Measurements from ENCODE around the gene PSD4.
A peak's percentile ranks its signal among the peaks of the same experiment; 100 is the strongest.

PSD4 gene

DNA sequence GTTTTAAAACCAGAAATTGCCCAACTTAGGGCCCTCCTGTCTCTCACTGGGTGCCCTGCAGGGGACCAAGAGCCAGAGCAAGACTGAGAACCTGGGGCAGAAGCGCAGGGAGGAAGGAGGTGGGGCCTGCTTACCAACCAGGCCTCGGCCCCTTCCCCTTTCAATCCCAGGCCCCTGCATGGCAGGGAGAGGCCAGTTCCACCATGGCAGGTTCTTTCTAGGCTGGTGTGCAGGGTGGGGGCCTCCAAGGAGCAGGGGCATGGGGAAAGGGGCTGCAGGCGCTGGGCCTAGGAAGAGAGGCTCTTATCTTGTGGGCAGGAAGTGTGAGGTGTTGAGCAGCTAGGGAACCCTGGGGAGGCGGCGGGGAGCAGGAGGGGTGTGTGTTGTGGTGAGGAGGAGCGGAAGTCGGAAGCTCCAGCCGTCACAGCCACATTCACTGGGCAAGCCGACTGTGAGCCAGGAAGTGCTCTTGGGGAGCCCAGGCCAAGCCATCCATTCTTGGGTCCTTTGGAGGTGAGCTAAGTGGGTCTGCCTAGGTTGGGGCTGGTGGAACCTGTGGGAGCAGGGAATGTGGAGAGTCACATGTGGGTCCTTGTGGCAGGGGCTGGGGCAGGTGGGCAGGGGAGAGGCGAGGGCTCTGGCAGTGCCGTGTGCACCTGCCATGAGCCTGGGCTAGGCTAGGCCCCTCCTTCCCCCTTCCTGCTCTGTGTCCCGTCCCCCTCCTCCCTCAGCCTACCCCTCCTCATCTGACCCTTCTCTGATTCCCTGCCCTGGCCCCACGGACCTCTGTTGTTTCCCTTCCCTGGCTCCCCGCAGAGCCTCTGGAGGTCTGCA is at the start of gene PSD4:
PSD4 (plus strand) TSS at position 430 of the 834 bp plus-strand sequence. CDS start 8,486 bp downstream, outside the sequence.
- peak; percentile 75 to 76 for DNase-seq (ENCODE audit: low read depth in 2 of 2)

DNA sequence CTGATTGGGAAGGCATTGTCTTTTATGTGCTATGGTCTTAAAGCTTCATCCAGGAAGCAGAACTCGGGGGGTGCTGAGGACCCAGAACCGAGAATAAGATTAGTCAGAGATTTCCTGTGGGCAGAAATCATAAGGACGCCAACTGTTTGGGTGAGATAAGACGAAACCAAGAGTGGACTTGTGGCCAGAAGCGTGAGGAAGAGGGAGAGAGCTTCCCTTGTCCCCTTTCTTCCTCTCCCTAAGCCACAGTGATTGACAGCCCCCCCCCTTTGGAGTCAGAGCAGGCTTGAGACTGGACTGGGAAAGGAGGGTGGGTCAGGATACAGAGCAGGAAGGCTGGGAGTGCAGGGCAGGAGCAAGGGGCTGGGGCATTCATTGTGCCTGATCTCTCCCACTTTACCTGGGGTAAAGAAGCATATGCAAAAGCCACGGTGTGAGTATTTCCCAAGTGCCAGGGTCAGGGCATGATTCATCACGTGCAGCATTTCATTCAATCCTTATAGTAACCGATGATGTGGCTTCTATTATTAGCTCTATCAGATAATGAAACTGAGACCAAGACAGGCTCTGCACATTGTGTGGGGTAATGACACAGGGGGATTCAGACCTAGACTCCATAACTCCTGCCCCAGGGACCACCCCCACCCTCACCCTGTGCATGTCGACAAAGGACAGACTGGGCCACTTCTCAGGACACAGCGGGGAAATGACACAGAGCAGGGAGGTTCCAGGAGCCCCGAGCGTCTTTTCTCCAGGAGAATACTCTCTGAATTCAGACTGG is 49.4 kb upstream of the PSD4 start:
- no peak for DNase-seq (ENCODE audit: low read depth in 2 of 2)

DNA sequence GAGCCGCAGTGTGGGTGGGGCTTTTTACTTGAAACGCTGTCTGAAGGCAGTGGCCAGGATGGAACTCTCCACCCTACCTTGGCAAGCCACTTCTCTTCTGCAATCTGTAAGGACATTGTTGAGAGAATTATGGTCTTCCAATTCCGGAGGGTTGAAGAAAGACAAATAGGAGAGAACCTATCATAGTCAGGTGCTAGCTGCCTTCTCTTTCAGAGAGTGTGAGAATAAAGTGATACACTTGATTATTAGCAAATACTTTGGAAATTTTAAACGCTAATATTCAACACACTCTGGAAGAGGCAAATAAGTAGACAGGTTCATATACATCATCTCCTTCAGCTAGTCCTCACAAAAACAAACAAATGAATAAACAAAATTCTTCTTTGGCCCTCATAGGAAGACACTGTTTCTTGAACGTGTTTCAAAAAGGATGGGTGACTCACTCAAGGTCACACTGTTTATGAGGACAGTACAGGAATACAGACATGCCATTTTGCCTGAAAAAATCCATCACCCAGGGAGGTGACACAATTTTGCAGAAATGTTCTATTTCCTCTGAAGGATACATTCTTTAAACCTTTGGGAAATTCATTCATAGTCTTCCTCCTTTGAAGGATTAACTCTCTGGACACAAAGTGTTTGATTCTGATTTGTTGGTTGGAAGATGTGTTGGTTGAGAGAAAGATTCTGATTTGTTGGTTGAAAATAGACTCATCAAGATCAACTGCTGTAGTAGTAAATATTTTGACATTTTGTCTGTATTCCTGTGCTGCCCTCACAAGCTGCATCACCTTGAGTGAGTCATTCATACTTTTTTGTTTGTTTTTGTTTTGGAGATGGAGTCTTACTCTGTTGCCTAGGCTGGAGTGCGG is 48.6 kb upstream of the PSD4 start:
- no peak for DNase-seq (ENCODE audit: low read depth in 2 of 2)

DNA sequence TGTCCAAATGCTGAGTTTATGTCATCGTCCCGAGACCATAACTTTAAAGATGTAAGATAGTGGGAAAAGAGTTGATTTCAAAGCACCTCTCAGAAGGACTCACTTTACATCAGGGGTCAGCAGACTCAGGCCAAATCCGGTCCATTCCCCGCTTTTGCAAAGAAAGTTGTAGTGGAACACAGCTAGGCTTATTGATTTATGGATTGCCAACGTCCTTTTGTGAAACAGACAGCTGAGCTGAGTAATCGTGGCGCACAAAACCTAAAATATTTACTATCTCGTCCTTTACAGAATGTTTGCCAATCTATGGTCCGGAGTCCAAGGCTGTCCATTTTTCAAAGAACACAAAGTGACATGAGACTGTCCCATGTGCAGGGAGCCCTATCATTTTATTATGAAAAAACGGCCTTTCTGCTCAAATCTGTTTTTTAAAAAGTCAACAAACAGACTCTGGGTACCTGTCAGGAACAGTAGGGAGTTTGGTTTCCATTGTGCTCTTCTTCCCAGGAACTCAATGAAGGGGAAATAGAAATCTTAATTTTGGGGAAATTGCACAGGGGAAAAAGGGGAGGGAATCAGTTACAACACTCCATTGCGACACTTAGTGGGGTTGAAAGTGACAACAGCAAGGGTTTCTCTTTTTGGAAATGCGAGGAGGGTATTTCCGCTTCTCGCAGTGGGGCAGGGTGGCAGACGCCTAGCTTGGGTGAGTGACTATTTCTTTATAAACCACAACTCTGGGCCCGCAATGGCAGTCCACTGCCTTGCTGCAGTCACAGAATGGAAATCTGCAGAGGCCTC is 46.7 kb upstream of the PSD4 start, which contains the start of gene IL1RN:
IL1RN (plus strand) TSS at position 754 of the 801 bp plus-strand sequence; CDS start at position 781, 27 bp downstream.
- no peak for DNase-seq (ENCODE audit: low read depth in 2 of 2)

DNA sequence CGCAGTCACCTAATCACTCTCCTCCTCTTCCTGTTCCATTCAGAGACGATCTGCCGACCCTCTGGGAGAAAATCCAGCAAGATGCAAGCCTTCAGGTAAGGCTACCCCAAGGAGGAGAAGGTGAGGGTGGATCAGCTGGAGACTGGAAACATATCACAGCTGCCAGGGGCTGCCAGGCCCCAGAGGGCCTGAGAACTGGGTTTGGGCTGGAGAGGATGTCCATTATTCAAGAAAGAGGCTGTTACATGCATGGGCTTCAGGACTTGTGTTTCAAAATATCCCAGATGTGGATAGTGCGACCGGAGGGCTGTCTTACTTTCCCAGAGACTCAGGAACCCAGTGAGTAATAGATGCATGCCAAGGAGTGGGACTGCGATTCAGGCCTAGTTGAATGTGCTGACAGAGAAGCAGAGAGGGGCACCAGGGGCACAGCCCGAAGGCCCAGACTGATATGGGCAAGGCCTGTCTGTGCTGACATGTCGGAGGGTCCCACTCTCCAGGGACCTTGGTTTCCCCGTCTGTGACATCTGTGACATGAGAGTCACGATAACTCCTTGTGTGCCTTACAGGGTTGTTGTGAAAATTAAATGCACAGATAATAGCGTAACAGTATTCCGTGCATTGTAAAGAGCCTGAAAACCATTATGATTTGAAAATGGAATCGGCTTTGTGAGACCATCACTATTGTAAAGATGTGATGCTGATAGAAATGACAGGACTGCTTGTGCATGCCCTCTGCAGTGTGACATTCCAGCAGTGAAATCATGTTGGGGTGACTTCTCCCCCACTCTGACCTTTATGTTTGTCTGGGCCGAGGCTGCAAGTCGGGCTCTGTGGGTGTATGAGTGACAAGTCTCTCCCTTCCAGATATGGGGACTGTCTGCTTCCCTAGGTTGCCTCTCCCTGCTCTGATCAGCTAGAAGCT is 45.9 kb upstream of the PSD4 start:
- no peak for DNase-seq (ENCODE audit: low read depth in 2 of 2)

DNA sequence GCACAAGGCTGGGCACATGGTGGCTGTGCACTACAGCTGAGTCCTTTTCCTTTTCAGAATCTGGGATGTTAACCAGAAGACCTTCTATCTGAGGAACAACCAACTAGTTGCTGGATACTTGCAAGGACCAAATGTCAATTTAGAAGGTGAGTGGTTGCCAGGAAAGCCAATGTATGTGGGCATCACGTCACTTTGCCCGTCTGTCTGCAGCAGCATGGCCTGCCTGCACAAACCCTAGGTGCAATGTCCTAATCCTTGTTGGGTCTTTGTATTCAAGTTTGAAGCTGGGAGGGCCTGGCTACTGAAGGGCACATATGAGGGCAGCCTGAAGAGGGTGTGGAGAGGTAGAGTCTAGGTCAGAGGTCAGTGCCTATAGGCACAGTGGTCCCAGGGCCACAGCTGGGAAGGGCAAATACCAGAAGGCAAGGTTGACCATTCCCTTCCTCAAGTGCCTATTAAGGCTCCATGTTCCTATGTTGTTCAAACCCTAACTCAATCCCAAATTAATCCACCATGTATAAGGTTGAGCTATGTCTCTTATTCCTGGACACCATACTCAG is 44.2 kb upstream of the PSD4 start:
- no peak for DNase-seq (ENCODE audit: low read depth in 2 of 2)

DNA sequence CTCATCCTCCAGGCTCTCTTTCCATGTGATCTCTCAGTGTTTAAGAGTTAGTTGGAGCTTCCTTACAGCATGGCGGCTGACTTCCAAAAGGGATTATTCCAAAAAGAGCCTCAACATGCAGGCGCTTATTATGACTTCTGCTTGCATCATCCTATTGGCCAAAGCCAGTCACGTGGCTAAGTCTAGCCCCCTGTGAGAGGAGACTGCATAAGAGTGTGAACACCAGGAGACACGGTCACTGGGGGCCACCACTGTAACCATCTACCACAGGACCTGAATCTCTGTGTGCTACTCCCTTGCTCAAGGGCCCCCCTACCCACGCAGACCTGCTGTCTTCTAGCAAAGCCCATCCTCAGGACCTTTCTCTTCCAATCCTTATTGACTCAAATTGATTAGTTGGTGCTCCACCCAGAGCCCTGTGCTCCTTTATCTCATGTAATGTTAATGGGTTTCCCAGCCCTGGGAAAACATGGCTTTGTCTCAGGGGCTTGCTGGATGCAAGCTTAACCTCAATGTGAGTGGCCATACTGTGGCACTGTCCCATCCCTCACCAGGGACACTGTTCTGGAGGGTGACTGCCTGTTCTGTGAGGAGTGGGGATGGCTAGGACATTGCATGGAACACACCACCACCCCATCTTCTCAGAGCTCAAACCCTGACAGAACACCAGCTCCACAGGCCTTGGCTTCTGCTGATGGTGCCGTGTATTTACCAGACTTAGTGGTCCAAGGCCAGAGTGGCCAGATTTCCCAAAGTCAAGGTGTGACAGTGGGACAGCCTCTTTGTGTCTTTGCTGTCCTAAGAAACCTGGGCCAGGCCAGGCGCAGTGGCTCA is 42.2 kb upstream of the PSD4 start:
- no peak for DNase-seq (ENCODE audit: low read depth in 2 of 2)

DNA sequence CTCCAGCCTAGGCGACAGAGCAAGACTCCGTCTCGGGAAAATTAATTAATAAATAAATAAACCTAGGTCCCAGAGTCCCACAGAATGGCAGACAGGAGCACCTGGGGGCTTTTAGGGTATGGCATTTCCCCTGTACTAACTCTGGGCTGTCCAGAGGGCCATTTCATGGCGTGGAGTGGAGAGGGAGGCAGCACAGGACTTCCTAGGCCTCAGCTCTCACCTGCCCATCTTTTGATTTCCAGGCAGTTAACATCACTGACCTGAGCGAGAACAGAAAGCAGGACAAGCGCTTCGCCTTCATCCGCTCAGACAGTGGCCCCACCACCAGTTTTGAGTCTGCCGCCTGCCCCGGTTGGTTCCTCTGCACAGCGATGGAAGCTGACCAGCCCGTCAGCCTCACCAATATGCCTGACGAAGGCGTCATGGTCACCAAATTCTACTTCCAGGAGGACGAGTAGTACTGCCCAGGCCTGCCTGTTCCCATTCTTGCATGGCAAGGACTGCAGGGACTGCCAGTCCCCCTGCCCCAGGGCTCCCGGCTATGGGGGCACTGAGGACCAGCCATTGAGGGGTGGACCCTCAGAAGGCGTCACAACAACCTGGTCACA is 41.3 kb upstream of the PSD4 start:
- no peak for DNase-seq (ENCODE audit: low read depth in 2 of 2)

DNA sequence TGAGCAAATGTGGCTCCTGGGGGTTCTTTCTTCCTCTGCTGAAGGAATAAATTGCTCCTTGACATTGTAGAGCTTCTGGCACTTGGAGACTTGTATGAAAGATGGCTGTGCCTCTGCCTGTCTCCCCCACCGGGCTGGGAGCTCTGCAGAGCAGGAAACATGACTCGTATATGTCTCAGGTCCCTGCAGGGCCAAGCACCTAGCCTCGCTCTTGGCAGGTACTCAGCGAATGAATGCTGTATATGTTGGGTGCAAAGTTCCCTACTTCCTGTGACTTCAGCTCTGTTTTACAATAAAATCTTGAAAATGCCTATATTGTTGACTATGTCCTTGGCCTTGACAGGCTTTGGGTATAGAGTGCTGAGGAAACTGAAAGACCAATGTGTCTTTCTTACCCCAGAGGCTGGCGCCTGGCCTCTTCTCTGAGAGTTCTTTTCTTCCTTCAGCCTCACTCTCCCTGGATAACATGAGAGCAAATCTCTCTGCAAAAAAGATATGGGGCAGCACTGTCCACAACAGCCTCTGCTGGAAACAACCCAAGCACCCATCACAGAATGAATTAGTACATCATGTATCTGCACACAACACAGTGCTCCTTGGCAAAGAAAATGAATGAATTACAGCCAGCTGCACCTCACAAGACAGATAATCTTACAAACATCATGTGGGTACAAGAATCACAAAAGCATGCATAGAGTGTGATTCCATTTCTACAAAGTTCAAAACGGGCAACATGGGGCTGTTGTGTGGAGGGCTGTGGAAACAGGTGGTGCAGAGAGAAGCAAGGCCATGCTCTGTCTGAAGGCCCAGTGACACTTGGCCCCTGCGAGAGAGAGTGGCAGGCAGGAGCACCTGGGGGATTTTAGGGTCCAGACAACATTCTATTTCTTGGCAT is 39.8 kb upstream of the PSD4 start:
- no peak for DNase-seq (ENCODE audit: low read depth in 2 of 2)

DNA sequence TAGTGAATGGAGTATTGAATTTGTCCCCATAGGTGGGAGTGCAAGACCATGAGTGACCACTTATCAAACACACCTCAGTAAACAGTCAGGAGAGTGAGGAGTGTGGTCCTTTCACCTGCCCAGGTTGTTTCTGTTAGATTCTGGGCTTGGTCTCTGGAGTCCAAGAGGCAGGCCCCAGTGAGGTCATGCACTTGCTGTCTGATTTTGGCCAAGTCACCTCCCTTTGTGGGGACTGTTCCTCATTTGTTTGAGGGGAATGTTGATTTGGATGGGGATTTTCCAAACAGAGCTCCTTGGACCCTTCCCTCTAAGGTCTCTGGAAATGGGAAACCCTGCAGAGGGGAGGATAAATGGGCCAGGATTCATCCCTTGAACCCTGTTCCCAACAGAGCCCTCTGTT is 39.1 kb upstream of the PSD4 start:
- DNase-seq (ENCODE audit: low read depth in 2 of 2), result no peak

DNA sequence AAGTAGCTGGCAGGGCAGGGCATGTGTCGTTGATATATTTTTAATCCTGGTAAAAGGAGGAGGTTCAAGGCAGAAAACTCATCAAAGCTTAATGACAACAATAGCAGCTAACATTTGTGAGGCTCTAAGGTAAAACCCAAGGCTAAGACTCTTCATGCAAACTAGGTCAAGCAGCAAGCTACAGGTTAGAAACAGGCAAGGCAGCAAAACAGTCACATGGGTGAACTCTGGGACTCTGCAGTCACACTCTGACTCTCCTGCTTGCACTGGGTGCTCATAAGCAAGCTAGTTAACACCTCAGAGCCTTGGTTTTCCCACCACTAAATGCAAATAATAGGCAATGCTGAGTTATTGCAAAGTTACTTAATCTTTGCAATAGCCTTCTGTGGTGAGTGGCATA is 38.5 kb upstream of the PSD4 start:
- DNase-seq (ENCODE audit: low read depth in 2 of 2), result no peak

DNA sequence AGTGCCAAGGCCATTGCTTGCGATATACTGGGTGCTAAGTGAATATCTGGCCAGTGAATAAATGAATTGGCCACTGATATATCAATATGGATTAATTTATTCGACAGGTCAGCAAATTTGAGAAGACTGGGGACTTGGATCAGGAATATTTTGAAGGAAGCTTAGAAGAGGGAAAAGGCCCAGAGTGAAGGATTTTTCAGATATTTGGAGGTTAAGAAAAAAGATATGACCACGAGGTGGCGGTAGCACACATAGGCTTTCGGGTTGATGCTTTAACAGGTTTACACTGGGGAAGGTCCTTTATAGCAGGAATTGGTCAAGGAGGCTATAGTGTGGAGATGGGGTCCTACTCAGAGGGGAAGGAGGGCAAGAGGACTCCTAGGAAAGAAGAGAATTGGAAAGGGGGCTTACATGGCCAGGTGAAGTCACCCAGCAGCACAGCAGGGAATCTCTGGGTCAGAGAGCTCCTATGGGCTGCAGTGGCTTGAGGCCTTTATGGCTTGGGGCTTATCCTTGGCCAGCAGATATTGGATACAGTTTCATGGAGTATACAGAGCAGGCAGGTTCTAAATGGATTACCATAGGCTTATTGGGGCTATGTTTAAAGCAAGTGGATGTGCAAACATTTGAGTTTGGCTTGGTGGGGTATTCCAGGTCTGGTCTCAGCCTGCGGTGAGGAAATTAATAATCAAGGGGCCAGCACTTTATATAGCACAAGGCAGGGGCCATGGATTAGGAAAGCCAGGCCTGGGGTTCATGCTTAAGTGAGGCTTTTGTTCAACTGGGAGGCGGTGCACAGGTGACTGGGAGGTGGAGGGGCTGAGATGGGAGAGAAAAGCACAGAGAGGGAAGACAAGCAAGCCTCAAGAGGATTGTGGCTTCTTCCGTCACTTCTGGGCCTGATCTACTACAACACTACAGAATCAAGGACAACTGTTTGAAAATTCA is 36.7 kb upstream of the PSD4 start:
- peak in 1 of 2 donors; percentile 30 for DNase-seq (ENCODE audit: low read depth in 2 of 2)

DNA sequence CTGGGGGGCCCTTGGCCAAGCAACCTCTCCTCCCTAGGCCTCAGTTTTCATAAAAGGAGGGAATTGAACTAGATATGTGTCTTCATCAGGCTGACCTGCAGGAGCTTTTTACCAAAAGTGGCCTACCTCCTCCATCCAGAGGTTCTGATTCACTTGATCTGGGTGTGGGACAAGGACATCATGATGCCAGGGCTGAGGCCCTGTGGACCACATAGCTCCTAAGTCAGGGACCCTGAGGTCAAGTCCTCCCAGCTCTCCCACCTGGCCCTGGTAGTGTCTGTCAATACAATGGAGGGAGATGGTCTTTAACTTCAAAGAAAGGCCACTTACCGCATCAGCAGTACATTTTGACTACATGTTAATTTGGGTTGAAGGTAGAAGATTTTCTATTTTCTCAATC is 35.9 kb upstream of the PSD4 start:
- DNase-seq (ENCODE audit: low read depth in 2 of 2), result no peak

DNA sequence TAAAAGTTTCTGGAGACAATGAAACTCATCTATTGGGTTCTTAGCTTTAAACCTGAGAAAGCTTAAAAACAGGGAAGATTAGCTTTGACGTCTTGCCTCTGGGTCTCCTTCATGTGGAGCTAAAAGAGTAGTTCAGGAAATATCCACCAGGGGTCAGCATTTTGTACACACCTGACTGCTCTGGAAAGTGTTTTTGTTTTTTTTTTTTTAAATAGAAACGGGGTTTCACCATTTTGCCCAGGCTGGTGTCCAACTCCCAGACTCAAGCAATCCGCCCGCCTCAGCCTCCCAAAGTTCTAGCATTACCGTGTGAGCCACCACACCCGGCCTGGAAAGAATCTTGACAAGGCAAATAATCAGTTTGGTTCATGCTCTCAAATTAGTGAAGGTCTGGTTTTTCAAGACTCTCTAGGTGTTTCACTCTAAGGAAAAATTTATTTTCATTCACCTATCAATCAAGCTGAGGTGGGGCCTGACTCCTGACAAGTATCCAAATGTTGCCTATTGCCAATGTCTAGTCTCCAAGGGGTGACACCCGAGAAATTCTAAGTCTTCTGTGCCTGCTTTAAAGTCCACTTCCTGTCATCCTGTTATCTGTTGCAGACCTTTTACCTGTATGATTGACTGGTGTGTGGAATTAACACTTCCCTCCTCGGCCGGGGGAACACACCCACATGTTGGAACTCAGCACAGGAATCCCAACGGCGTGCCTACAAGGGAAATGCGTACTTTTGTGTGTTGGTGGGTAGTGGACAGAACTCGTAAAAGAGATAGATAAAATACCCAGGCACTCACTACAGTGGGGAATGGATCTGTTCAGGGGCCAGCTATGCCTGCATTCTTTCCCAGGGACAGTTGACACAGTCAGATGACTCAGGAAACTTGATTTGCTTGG is 35.1 kb upstream of the PSD4 start:
- peak in 1 of 2 donors; percentile 68 for DNase-seq (ENCODE audit: low read depth in 2 of 2)

DNA sequence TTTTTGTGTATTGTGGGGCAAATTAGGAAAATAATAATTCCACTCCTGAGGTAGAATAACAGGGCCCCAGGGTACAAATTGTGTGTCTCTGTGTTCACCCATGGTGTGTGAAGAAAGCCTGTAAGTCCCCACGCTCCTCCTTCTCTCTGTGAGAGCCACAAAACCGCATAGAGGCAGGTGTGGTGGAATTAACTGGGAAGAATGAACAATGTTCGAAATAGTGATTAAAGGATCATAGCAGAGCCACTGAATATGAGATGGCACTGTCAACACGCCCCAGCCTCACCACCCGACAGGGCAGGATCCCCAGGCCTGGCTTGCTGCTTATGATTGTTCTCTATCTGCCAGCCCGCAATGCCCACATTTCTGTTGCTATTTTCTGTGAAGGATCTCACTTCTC is 32.3 kb upstream of the PSD4 start:
- DNase-seq (ENCODE audit: low read depth in 2 of 2), result no peak
